ENCODE data around the gene NPHP1. TPM values are rescaled to one million over a fixed set of nuclear protein-coding genes. Genes with fewer than 3 reads are reported as not detected.
A peak's percentile ranks its signal among the peaks of the same experiment; 100 is the strongest.
"Not testable (repeated sequence)": the region's sequence is repeated elsewhere in the genome, so short reads cannot be mapped to it uniquely, and the experiment has no call there.

Gene NPHP1
- total RNA-seq, 1 donor from 2014 or later, result 5.7 TPM

GRCh38 chr2:110205660-110206455, 1.0 kb upstream of the NPHP1 start:
- DNase-seq (ENCODE audit: low spot score), result no peak
- H3K27ac Mint-ChIP-seq (ENCODE audit: unreplicated experiment), result peak overlapping the region; percentile 40
- TF ChIP-seq CTCF (IDR thresholded peaks at IDR 0.05; ENCODE audit: unreplicated experiment), result no peak
- peaks cover 14% of the 10 kb centered on the region for H3K36me3 Mint-ChIP-seq (ENCODE audit: low read depth, unreplicated experiment)
- peak overlapping the region; percentile 99 for H3K4me3 Mint-ChIP-seq (ENCODE audit: unreplicated experiment)
- peaks cover 12% of the 10 kb centered on the region for H3K4me1 Mint-ChIP-seq (ENCODE audit: unreplicated experiment)
- H3K9me3 Mint-ChIP-seq (ENCODE audit: unreplicated experiment), result no peaks in the 10 kb centered on the region
- peaks cover 2% of the 10 kb centered on the region for H3K27me3 Mint-ChIP-seq (ENCODE audit: unreplicated experiment)

DNA sequence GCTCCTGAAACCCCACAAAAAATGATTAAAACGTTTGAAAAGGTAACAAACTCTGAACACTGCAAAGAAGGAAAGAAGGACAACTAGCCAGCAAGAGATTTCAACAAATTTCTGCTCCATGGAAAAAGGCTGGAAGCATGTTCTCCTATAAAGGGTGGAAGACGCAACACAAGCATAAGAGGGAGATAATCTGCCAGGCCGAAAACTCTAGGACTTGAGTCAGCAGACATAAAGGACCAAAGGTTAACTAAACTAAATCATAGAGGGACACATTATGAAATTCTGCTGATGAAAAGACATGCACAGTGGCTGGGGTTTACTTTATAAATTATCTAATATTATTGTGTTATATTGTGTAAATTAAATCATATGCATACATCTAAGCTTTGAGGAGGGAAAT, 6.8 kb downstream of the NPHP1 start:
- Mint-ChIP-seq H3K36me3 (ENCODE audit: low read depth, unreplicated experiment) (no peaks in the 10 kb centered on the region), H3K27me3 (ENCODE audit: unreplicated experiment) (no peaks in the 10 kb centered on the region), H3K9me3 (ENCODE audit: unreplicated experiment) (no peaks in the 10 kb centered on the region), H3K4me3 (ENCODE audit: unreplicated experiment) (no peak overlapping the region), H3K27ac (ENCODE audit: unreplicated experiment) (no peak overlapping the region), H3K4me1 (ENCODE audit: unreplicated experiment) (no peaks in the 10 kb centered on the region)
- TF ChIP-seq CTCF (IDR thresholded peaks at IDR 0.05; ENCODE audit: unreplicated experiment), result no peak
- DNase-seq (ENCODE audit: low spot score), result no peak

GRCh38 chr2:110197452-110197851, 7.4 kb downstream of the NPHP1 start:
- no peaks in the 10 kb centered on the region for H3K9me3 Mint-ChIP-seq (ENCODE audit: unreplicated experiment)

GRCh38 chr2:110190169-110190568, 14.6 kb downstream of the NPHP1 start:
- H3K4me3 Mint-ChIP-seq (ENCODE audit: unreplicated experiment); H3K9me3 Mint-ChIP-seq (ENCODE audit: unreplicated experiment): not testable (repeated sequence)

More at GRCh38 chr2:110197452-110197851, 7.4 kb downstream of the NPHP1 start:
- H3K27ac Mint-ChIP-seq (ENCODE audit: unreplicated experiment), result no peak overlapping the region
- DNase-seq (ENCODE audit: low spot score), result no peak
- H3K36me3 Mint-ChIP-seq (ENCODE audit: low read depth, unreplicated experiment), result no peaks in the 10 kb centered on the region
- TF ChIP-seq CTCF (IDR thresholded peaks at IDR 0.05; ENCODE audit: unreplicated experiment), result no peak
- H3K4me3 Mint-ChIP-seq (ENCODE audit: unreplicated experiment), result no peak overlapping the region
- H3K27me3 Mint-ChIP-seq (ENCODE audit: unreplicated experiment), result no peaks in the 10 kb centered on the region
- H3K4me1 Mint-ChIP-seq (ENCODE audit: unreplicated experiment), result no peaks in the 10 kb centered on the region

DNA sequence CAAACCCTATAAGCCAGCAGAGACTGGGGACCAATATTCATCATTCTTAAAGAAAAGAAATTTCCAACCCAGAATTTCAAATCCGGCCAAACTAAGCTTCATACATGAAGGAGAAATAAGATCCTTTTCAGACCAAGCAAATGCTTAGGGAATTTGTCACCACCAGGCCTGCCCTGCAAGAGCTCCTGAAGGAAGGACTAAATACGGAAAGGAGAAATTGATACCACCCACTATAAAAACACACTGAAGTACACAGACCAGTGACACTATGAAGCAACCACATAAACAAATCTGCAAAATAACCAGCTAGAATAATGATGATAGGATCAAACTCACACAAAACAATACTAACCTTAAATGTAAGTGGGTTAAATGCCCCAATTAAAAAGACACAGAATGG, 22.4 kb downstream of the NPHP1 start:
- TF ChIP-seq CTCF (IDR thresholded peaks at IDR 0.05; ENCODE audit: unreplicated experiment), result no peak
- Mint-ChIP-seq H3K4me3 (ENCODE audit: unreplicated experiment) (no peak overlapping the region), H3K4me1 (ENCODE audit: unreplicated experiment) (no peaks in the 10 kb centered on the region), H3K9me3 (ENCODE audit: unreplicated experiment) (peaks cover 23% of the 10 kb centered on the region), H3K27me3 (ENCODE audit: unreplicated experiment) (peaks cover 1% of the 10 kb centered on the region), H3K36me3 (ENCODE audit: low read depth, unreplicated experiment) (peaks cover 14% of the 10 kb centered on the region), H3K27ac (ENCODE audit: unreplicated experiment) (no peak overlapping the region)
- DNase-seq (ENCODE audit: low spot score), result no peak

More at GRCh38 chr2:110190169-110190568, 14.6 kb downstream of the NPHP1 start:
- DNase-seq (ENCODE audit: low spot score); H3K27ac Mint-ChIP-seq (ENCODE audit: unreplicated experiment); H3K27me3 Mint-ChIP-seq (ENCODE audit: unreplicated experiment); H3K4me1 Mint-ChIP-seq (ENCODE audit: unreplicated experiment): not testable (repeated sequence)
- peaks cover 10% of the 10 kb centered on the region for H3K36me3 Mint-ChIP-seq (ENCODE audit: low read depth, unreplicated experiment)

Data from endothelial cell (in vitro differentiated cells).